Endothelial cell of umbilical vein (primary cell): ENCODE results near the gene SCGB1A1. TPM values are rescaled to one million over a fixed set of nuclear protein-coding genes. Genes with fewer than 3 reads are reported as not detected.

Experiments
- BruUV-seq: library from RNA; stranded (reverse); fragments of 400-500 nt; replicated peaks from 2 replicates; lab custom pipeline; 2021; lab: Mats Ljungman, UMichigan
- CTCF ChIA-PET: fragments of 300-600, 350-600 bp; sonication (Branson Sonifier 250); formaldehyde crosslinking; loops from one replicate; lab custom pipeline; 2021; ENCODE audit warnings: antibody characterized with exemption, inconsistent platforms; lab: Charles Lee
- POLR2A ChIA-PET: fragments of 300-600, 350-600 bp; sonication (Branson Sonifier 250); formaldehyde crosslinking; loops from one replicate; lab custom pipeline; 2021; ENCODE audit warnings: antibody characterized with exemption, inconsistent platforms; lab: Charles Lee
- DNase-seq: peaks from one replicate; pipeline ENCODE4 v3.0.0-alpha.2; 2011; ENCODE audit warnings: low read depth, low spot score
- FAIRE-seq: peaks from 2 replicates; lab custom pipeline; 2011; peaks lifted over from hg19 to GRCh38; lab: Jason Lieb, UNC
- H2AFZ ChIP-seq: 2 replicates; pipeline ENCODE4 v1.6.0; 2012; ENCODE audit warnings: low read depth, low read length, control low read depth, inconsistent platforms
- H3K27ac ChIP-seq: 2 replicates; pipeline ENCODE4 v1.5.1; 2011; ENCODE audit warnings: low read depth, mild to moderate bottlenecking, control low read depth, low read length, moderate library complexity; ENCODE audit not compliant: insufficient read depth
- H3K27me3 ChIP-seq, 2 experiments: 2 replicates each; pipeline versions ENCODE4 v1.6.0 to v1.6.1; 2011; ENCODE audit warnings: low read length in 2 of 2, mixed read lengths in 1 of 2; ENCODE audit not compliant: control insufficient read depth in 2 of 2, insufficient read depth in 2 of 2
- H3K36me3 ChIP-seq, 2 experiments: 2 replicates in 1 of 2; 3 replicates in 1 of 2; pipeline ENCODE4 v1.5.1; 2011; ENCODE audit warnings: low read length in 2 of 2, mild to moderate bottlenecking in 1 of 2, moderate library complexity in 1 of 2; ENCODE audit not compliant: control insufficient read depth in 2 of 2, insufficient read depth in 2 of 2; ENCODE audit errors: extremely low read depth in 1 of 2
- H3K4me1 ChIP-seq: 3 replicates; pipeline ENCODE4 v1.5.1; 2011; ENCODE audit warnings: mild to moderate bottlenecking, low read length; ENCODE audit not compliant: control insufficient read depth, insufficient read depth; ENCODE audit errors: extremely low read depth
- H3K4me2 ChIP-seq: 2 replicates; pipeline ENCODE4 v1.6.1; 2011; ENCODE audit warnings: low read length, control low read depth, mixed read lengths; ENCODE audit not compliant: insufficient read depth
- H3K4me3 ChIP-seq, 3 experiments: fragments of 200-600 bp in 1 of 3; sonication (generic), shearing (Covaris generic) in 1 of 3; replicated peaks in 1 of 3; 2 replicates each; pipeline ENCODE4 v1.5.1; 2011 to 2016; ENCODE audit warnings: control low read depth in 3 of 3, low read length in 3 of 3, mild to moderate bottlenecking in 2 of 3, inconsistent platforms in 1 of 3, low read depth in 1 of 3, moderate library complexity in 1 of 3; ENCODE audit not compliant: insufficient read depth in 1 of 3
- H3K79me2 ChIP-seq: 2 replicates; pipeline ENCODE4 v1.6.0; 2012; ENCODE audit warnings: low read length, inconsistent platforms; ENCODE audit not compliant: control insufficient read depth, insufficient read depth
- H3K9ac ChIP-seq: replicated peaks from 2 replicates; pipeline ENCODE3; 2011; ENCODE audit warnings: low read length, control low read depth; ENCODE audit not compliant: insufficient read depth; ENCODE audit errors: extremely low read depth
- H3K9me1 ChIP-seq: replicated peaks from 3 replicates; pipeline ENCODE4 v1.6.0; 2011; ENCODE audit warnings: mild to moderate bottlenecking, low read length; ENCODE audit not compliant: control insufficient read depth, insufficient read depth; ENCODE audit errors: extremely low read depth
- H3K9me3 ChIP-seq: replicated peaks from 2 replicates; pipeline ENCODE4 v1.5.1; 2012; ENCODE audit warnings: low read length, inconsistent platforms; ENCODE audit not compliant: control insufficient read depth, insufficient read depth
- H4K20me1 ChIP-seq: replicated peaks from 2 replicates; pipeline ENCODE3; 2011; ENCODE audit warnings: mild to moderate bottlenecking, low read length; ENCODE audit not compliant: control insufficient read depth, insufficient read depth; ENCODE audit errors: extremely low read depth
- CTCF ChIP-seq, 2 donors: IDR thresholded peaks; 1 replicate in 1 of 2; 2 replicates in 1 of 2; pipeline ENCODE4 v1.5.1; 2011; ENCODE audit warnings: low read length in 2 of 2, mild to moderate bottlenecking in 2 of 2, moderate library complexity in 2 of 2, control low read depth in 1 of 2, inconsistent platforms in 1 of 2, low read depth in 1 of 2; ENCODE audit not compliant: insufficient read depth in 1 of 2; ENCODE audit errors: extremely low read depth in 1 of 2
- EZH2 ChIP-seq: IDR thresholded peaks from 2 replicates; pipeline ENCODE4 v1.6.1; 2012; ENCODE audit warnings: borderline replicate concordance, low read depth, mild to moderate bottlenecking, moderate library complexity, low read length, inconsistent platforms; ENCODE audit not compliant: severe bottlenecking
- FOS ChIP-seq: IDR thresholded peaks from 2 replicates; pipeline ENCODE4 v1.6.1; 2011; ENCODE audit warnings: mild to moderate bottlenecking, low read length, moderate library complexity, borderline replicate concordance; ENCODE audit not compliant: insufficient read depth
- GATA2 ChIP-seq: IDR thresholded peaks from 2 replicates; pipeline ENCODE4 v1.7.0; 2011; ENCODE audit warnings: low read depth, mild to moderate bottlenecking, moderate library complexity, mixed read lengths, low read length; ENCODE audit not compliant: insufficient read length, insufficient read depth
- JUN ChIP-seq: IDR thresholded peaks from 2 replicates; pipeline ENCODE4 v1.6.1; 2011; ENCODE audit warnings: borderline replicate concordance, low read depth; ENCODE audit not compliant: insufficient read length, insufficient read depth
- MAX ChIP-seq: IDR thresholded peaks from 2 replicates; pipeline ENCODE4 v1.6.1; 2011; ENCODE audit not compliant: insufficient read depth, insufficient read length
- MYC ChIP-seq: IDR thresholded peaks from one replicate; pipeline ENCODE4 v1.6.1; 2011; ENCODE audit warnings: mild to moderate bottlenecking, low read depth, low read length
- POLR2A ChIP-seq: IDR thresholded peaks from 2 replicates; pipeline ENCODE4 v1.6.1; 2012; ENCODE audit warnings: low read depth, mild to moderate bottlenecking, control low read depth, low read length
- POLR2AphosphoS5 ChIP-seq: IDR thresholded peaks from 2 replicates; pipeline ENCODE4 v1.6.1; 2012; ENCODE audit warnings: low read depth, mild to moderate bottlenecking, control low read depth, low read length, moderate library complexity; ENCODE audit not compliant: insufficient read depth
- dilution Hi-C: fragments of 300-500 bp; cut with MboI; formaldehyde crosslinking; loops from one replicate; pipeline ENCODE4 v1.15.0; 2019; ENCODE audit warnings: low sequenced_read_pairs; ENCODE audit not compliant: extremely low pct_ligation_motif_present
- intact Hi-C: fragments of 100-400 bp; cut with micrococcal nuclease; formaldehyde crosslinking; loops from one replicate; pipeline ENCODE4 v1.10.0; 2022
- polyA plus RNA-seq, 4 experiments: library from polyadenylated mRNA; depleted of rRNA in 3 of 4; stranded (reverse) in 3 of 4; unstranded in 1 of 4; fragments of >200 nt; gene quantifications; 2 replicates each; pipeline versions ENCODE4 v1.2.1 to v1.2.3, GENCODE V29; 2011 to 2012; ENCODE audit warnings: missing spikeins in 1 of 4
- total RNA-seq: library from RNA; stranded (reverse); gene quantifications from 2 replicates; pipeline ENCODE4 v1.2.3, GENCODE V29; 2021

The SCGB1A1 gene
- total and polyA plus RNA-seq, 2 donors (not counting 3 experiments of a cell fraction or from before 2014, with no cell fraction given): not detected

DNA sequence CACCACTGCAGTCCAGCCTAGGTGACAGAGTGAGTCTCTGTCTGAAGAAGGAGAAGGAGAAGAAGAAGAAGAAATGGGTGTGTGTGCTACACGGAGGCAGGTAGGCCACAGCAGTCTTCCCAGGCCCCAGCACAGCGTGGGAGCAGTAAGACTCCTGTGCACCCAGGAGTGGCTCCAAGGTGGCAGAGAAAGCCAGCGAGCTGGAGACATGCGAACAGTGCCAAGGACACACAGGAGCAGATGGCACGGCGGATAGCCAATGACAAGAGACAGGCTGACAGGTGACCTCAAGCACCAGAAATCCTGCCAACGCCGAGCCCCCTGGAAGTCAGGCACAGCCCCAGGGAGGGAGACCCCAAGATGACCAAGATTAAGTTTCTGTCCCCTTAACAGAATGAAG lies 9.0 kb upstream of the SCGB1A1 start:
- Histone ChIP-seq H3K9me1 (no peaks in the 10 kb centered on the region), H3K9ac (no peak overlapping the region), H4K20me1 (no peaks in the 10 kb centered on the region), H3K4me2 (no peak overlapping the region), H2AFZ (no peak overlapping the region), H3K4me3 (no peak overlapping the region), H3K79me2 (no peaks in the 10 kb centered on the region), H3K36me3 (no peaks in the 10 kb centered on the region), H3K27me3 (no peaks in the 10 kb centered on the region), H3K4me1 (no peaks in the 10 kb centered on the region), H3K27ac (no peak overlapping the region), H3K9me3 (no peaks in the 10 kb centered on the region)
- dilution Hi-C loops (no loop called here), intact Hi-C loops (no loop called here)
- TF ChIP-seq JUN (no peak), POLR2AphosphoS5 (no peak), MYC (no peak), CTCF (IDR thresholded peaks at IDR 0.05; ENCODE audit: extremely low read depth in 1 of 2, insufficient read depth in 1 of 2, low read depth in 1 of 2, low read length in 2 of 2) (no peak), MAX (no peak), EZH2 (no peak), FOS (no peak), GATA2 (no peak), POLR2A (no peak)
- ChIA-PET CTCF (interaction anchor here (0.8 to 3.9 kb wide), 4 partner anchors 10 to 133 kb away, joined by 4 to 26 read pairs (median 10); no protein-coding TSS in a partner anchor), POLR2A (interaction anchor here (0.7 to 0.9 kb wide), 2 partner anchors 10 to 255 kb away, joined by 3 to 5 read pairs; partner anchors contain the start of genes C11orf98 and CSKMT)
- BruUV-seq: no TSS peak
- no peak for DNase-seq
- no peak for FAIRE-seq
